Measurements from ENCODE around the gene CD164. TPM values are rescaled to one million over a fixed set of nuclear protein-coding genes. Genes with fewer than 3 reads are reported as not detected.
A peak's percentile ranks its signal among the peaks of the same experiment; 100 is the strongest.

CD164 gene
- total and polyA plus RNA-seq, 2 of the 13 experiments (the other 11 are each of a cell fraction or from before 2014, with no cell fraction given) = 222 to 293 TPM

GRCh38 chr6:109381061-109381746 is 1.1 kb downstream of the CD164 start (continued):
- TF ChIP-seq ZNF280D (CRISPR knock-in tag; IDR thresholded peaks at IDR 0.05) (0 out of 2 replicates have a peak, but pooled peaks have one; percentile 5), NFYB (CRISPR knock-in tag; IDR thresholded peaks at IDR 0.05) (peak; percentile 35; the same call in 1 of the 2 replicates), ZNF598 (CRISPR knock-in tag; IDR thresholded peaks at IDR 0.05; ENCODE audit: borderline replicate concordance) (no peak), AFF4 (CRISPR knock-in tag; IDR thresholded peaks at IDR 0.05) (0 out of 2 replicates have a peak, but pooled peaks have one; percentile 15)

Data from HepG2 (cell line).